HG03095 (cell line): ENCODE data around the gene ABL2.
"Not testable (repeated sequence)": the region's sequence is repeated elsewhere in the genome, so short reads cannot be mapped to it uniquely, and the experiment has no call there.

Experiments
- ATAC-seq: cut with Tn5 transposase; IDR thresholded peaks from one replicate; pipeline ENCODE4 v1.9.1; 2021; ENCODE audit warnings: moderate library complexity; ENCODE audit not compliant: unreplicated experiment

ABL2 gene

DNA sequence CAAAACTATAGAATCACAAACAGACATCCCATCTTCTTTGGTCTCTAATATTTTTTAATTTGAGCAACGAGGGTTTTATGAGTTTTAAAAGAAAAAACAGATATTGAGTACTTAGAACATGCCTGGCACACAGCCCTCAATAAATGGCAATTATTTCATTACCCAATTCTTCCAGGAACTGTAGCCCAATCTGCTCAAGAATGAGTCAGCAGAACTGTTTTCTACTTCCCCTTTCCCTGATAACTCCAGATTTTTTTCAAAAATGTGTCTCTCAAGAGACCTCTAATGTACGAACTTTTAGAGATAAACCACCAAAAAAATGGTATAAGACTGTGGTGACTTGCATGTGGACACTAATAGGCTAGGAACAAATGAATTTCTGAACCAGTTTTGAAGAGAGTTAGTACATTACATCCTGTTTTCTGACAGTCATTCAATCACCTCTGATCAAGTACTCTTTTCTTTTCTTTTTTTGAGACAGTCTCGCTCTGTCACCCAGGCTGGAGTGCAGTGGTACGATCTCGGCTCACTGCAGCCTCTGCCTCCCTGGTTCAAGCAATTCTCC, 11.5 kb downstream of the ABL2 start:
- ATAC-seq = no peak

DNA sequence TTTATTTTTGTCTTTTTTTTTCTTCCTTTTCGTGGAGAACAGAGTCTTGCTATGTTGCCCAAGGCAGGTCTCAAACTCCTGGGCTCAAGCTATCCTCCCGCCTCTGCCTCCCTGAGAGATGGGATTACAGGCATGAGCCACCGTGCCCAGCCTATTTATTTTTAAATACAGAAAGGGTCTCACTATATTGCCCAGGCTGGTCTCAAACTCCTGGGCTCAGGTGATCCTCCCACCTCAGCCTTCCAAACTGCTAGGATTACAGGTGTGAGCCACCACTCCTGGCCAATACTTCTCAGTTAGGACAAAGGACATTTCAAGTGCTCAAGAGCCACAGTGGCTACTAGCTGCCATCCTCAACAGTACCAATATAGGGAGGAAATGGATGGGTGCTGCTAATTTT, 16.2 kb downstream of the ABL2 start:
- ATAC-seq = not testable (repeated sequence)

DNA sequence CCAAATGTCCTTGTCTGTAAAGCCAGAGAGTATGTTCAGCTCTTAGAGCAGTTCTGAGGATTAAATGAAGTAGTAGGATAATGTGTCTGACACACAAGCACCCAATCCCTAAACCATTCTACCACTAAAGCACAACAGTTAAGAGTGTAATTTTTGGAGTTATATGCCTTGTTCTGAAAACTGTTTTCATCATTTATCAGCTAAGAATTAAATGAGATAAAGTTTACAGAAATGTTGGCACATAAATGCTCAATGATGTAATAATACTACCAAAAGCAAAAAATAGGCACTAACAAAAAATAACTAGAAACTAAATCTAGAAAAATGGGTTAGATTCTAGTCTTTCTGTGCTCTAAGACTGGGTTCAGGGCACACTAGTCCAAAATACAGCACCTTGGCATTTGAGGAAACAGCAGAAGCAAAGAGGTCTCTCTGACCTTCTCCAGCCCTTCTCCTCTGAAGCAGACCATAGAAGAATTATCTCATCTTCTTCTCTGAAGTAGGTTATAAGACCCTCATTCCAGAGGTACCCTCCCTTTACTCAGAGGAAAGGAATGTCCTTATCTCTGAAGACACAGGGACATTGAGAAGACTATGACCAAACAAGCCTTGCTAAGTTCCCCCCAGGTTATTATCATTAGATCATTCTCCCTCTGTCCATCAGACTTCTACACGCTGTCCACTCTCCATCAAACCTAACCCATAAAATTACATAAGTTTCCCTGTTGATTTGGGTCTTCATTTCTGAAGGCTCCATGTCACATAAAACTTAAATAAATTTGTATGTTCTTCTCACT, 20.6 kb downstream of the ABL2 start:
- no peak for ATAC-seq

- ATAC-seq = no peak
Measured at GRCh38 chr1:179206812-179207211, 22.7 kb downstream of the ABL2 start.

GRCh38 chr1:179205284-179205683, 24.2 kb downstream of the ABL2 start:
- no peak for ATAC-seq

GRCh38 chr1:179202161-179202560, 27.3 kb downstream of the ABL2 start:
- no peak for ATAC-seq

GRCh38 chr1:179200586-179200985, 28.9 kb downstream of the ABL2 start:
- ATAC-seq = no peak

DNA sequence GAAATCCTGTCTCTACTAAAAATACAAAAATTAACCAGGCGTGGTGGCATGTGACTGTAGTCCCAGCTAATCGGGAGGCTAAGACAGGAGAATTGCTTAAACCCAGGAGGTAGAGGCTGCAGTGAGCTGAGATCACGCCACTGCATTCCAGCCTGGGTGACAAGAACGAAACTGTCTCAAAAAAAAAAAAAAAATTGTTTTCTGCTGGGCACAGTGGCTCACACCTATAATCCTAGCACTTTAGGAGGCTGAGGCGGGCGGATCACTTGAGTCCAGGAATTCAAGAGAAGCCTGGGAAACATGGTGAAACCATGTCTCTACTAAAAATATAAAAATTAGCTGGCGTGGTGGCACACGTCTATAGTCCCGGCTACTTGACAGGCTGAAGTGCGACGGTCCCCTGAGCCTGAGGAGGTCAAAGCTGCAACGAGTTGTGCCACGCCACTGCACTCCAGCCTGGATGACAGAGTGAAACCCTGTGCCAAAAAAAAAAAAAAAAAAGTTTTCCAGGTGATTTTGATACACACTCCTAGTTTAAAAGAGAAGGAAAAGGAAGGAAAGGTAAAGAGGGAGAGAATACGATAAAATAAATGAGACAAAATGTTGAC, 31.7 kb downstream of the ABL2 start:
- ATAC-seq = no peak

- not testable (repeated sequence) for ATAC-seq
Measured at GRCh38 chr1:179195857-179196256, 33.6 kb downstream of the ABL2 start.

DNA sequence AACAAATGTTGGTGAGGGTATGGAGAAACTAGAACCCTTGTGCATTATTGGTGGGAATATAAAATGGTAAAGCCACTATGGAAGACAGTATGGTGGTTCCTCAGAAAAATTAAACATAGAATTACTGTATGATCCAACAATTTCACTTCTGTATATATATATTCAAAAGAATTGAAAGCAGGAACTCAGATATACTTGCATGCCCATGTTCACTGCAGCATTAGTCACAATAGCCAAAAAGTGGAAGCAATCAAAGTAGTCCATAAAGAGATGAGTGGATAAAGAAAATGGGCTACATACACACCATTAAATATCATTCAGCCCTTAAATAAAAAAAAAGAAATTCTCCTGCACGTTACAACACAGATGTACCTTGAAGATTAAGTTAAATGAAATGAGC, 34.1 kb downstream of the ABL2 start:
- ATAC-seq = no peak

DNA sequence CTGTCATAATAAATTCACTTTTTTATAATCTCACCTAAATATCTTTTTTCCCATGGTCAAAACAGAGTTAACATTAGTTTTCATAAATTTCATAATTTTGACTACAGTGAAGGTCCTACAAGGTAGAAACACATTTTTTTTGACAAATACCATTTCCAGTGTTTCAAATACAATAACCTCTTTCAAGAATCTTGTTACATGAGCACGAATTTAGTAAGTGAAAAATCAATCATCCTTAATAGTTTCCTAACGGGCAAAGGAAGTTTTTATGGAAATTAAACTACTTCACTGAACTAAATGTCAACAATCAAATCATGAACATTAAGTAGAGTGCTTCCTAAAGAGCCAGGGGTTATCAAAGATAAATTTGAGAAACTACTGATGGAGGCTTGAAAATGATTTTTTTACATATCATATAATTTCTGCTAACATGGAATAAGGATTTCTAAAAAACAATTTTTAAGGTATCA, 35.4 kb downstream of the ABL2 start:
- ATAC-seq = no peak

DNA sequence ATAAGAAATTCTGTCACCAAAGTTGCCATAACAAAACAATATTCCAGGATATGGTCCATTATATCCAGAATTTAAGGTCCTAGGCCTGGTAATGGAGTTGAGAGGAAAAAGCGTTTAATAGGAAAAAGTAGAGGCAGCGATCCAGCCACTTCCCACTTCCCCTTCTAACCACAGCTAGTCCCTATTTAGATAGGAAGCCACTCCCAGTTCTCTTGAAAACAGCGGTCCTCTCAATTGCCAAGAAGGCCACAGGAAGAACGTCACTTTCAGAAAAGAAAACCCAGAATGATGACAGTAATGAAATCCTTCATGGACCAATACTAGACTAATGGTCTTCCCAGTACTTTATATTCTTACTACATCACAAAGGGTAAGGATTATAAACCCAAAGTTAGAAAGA, 38.6 kb downstream of the ABL2 start:
- ATAC-seq = no peak

DNA sequence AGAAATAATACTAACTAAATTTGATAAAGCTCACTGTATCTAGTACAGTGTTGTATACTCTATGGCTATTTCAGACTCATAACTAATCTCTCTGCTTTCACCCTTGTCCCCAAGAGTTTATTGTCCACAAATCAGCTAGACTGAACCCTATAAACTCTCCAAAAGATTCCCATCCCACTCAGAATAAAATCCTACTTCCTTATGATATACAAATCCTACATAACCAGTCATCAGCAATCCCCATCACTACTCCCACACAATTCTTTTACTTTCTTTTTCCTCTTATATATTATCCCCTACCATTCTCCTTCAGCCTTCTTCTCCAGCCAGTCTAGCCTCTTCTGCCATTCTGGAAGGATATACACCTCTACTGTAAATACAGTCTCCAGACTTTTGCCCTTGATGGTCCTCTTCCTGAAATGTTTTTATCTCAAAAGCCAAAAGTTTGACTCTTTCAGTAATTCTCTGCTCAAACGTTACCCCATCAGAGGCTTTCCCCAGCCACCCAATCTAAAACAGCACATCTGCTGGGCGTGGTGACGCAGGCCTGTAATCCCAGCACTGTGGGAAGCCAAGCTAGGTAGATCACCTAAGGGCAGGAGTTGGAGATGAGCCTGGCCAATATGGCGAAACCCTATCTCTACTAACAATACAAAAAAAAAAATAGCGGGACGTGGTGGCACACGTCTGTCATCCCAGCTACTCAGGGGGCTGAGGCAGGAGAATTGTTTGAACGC, 41.6 kb downstream of the ABL2 start:
- no peak for ATAC-seq

GRCh38 chr1:179187043-179187442, 42.4 kb downstream of the ABL2 start:
- no peak for ATAC-seq

DNA sequence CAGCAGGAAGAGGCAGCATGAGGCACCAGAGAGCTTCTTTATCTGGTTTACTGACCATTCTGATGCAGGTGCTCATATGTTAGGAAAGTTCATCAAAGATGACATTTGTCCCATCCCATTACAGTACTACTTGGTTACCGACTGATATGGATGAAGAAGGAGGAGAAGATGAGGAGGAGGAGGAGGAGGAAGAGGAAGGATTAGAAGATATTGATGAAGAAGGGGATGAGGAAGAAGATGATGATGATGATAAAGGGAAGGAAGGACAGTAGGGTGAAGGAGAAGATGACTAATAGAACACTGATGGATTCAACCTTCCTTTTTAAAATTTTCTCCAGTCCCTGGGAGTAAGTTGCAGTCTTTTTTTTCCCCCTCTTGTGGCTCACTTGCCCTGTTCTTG, 45.1 kb downstream of the ABL2 start:
- ATAC-seq = no peak

- no peak for ATAC-seq
Measured at GRCh38 chr1:179183857-179184256, 45.6 kb downstream of the ABL2 start.

- no peak for ATAC-seq
Measured at GRCh38 chr1:179178950-179179349, 50.5 kb downstream of the ABL2 start.

DNA sequence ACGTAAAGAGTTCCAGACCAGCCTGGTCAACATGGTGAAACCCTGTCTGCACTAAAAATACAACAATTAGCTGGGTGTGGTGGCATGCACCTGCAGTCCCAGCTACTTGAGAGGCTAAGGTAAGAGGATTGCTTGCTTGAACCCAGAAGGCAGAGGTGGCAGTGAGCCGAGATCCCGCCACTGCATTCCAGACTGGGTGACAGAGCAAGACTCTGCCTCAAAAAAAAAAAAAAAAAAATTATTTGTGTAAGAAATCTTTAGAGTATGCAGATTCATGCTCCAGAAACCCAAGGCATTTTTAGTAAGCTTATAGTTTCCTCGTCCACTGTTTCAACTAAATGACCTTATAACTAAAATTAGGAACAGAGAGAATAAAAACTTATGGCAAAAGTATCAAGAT, 51.3 kb downstream of the ABL2 start:
- no peak for ATAC-seq

- no peak for ATAC-seq
Measured at GRCh38 chr1:179177615-179178014, 51.9 kb downstream of the ABL2 start.

DNA sequence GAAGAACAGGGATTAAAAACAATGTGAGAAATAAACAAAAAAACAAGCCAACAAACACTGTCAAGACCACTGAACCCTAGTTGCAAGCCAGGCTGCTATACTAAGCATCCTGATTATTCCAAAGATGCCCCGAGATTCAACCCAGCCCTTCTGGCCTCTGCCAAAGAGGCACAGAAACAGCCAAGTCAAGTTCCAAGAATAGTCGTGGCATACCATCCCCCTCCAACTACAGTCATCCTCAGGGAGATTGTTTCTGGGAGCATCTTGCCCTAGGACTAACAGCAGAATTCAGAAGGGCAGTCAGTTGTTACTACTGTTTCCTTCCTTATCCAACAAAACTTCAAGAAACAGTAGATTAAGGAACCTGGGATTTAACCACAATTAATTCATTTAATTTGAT, 52.3 kb downstream of the ABL2 start:
- no peak for ATAC-seq

- ATAC-seq = no peak
Measured at GRCh38 chr1:179175011-179175841, 54.3 kb downstream of the ABL2 start.
